Liver (tissue), 9 donors: ENCODE data around the gene FMO4. TPM values are rescaled to one million over a fixed set of nuclear protein-coding genes. Genes with fewer than 3 reads are reported as not detected.
"Not testable (repeated sequence)": the region's sequence is repeated elsewhere in the genome, so short reads cannot be mapped to it uniquely, and the experiment has no call there.

Experiments
- DNase-seq: peaks from one replicate; pipeline ENCODE4 v3.0.0-alpha.2; 2017; ENCODE audit warnings: low spot score
- H3K27ac ChIP-seq, 2 donors: one replicate each; pipeline ENCODE4 v1.7.0; 2013; ENCODE audit warnings: inconsistent platforms in 2 of 2, low read length in 2 of 2, control low read depth in 1 of 2, low read depth in 1 of 2, mild to moderate bottlenecking in 1 of 2
- H3K27me3 ChIP-seq, 4 donors: one replicate each; pipeline versions ENCODE4 v1.6.1 to v1.7.0; 2013; ENCODE audit warnings: low read length in 3 of 4, inconsistent platforms in 1 of 4, mild to moderate bottlenecking in 1 of 4, moderate library complexity in 1 of 4; ENCODE audit not compliant: control insufficient read depth in 4 of 4, insufficient read depth in 4 of 4
- H3K36me3 ChIP-seq, 4 donors: one replicate each; pipeline versions ENCODE4 v1.6.1 to v1.7.0; 2013; ENCODE audit warnings: low read length in 3 of 4, mild to moderate bottlenecking in 3 of 4, low read depth in 1 of 4, moderate library complexity in 1 of 4; ENCODE audit not compliant: control insufficient read depth in 4 of 4, insufficient read depth in 3 of 4
- H3K4me1 ChIP-seq, 4 donors: one replicate each; pipeline versions ENCODE4 v1.6.1 to v1.7.0; 2013; ENCODE audit warnings: low read length in 3 of 4, mild to moderate bottlenecking in 3 of 4, moderate library complexity in 1 of 4; ENCODE audit not compliant: control insufficient read depth in 4 of 4, insufficient read depth in 4 of 4
- H3K4me3 ChIP-seq, 3 donors: one replicate each; pipeline versions ENCODE4 v1.6.1 to v1.7.0; 2013; ENCODE audit warnings: low read length in 3 of 3, control low read depth in 1 of 3, low read depth in 1 of 3, mild to moderate bottlenecking in 1 of 3
- H3K9ac ChIP-seq, 2 donors: one replicate each; pipeline ENCODE4 v1.7.0; 2013; ENCODE audit warnings: low read length in 2 of 2, mild to moderate bottlenecking in 2 of 2, moderate library complexity in 2 of 2, control low read depth in 1 of 2, low read depth in 1 of 2
- H3K9me3 ChIP-seq, 4 donors: one replicate each; pipeline versions ENCODE4 v1.6.1 to v1.7.0; 2013; ENCODE audit warnings: low read length in 3 of 4; ENCODE audit not compliant: control insufficient read depth in 4 of 4
- EGR1 ChIP-seq, 2 donors: IDR thresholded peaks; 2 replicates each; pipeline ENCODE4 v1.6.1; 2016 to 2018; ENCODE audit warnings: antibody characterized with exemption in 2 of 2, low read depth in 2 of 2
- FOXA2 ChIP-seq: IDR thresholded peaks from 2 replicates; pipeline ENCODE4 v1.6.1; 2016; ENCODE audit warnings: antibody characterized with exemption
- GABPA ChIP-seq, 2 donors: IDR thresholded peaks in 1 of 2; conservative IDR thresholded peaks in 1 of 2; 2 replicates each; pipeline ENCODE4 v1.6.1; 2016; ENCODE audit warnings: antibody characterized with exemption in 2 of 2, mild to moderate bottlenecking in 1 of 2, moderate library complexity in 1 of 2
- HNF4A ChIP-seq, 2 donors: conservative IDR thresholded peaks; 2 replicates each; pipeline ENCODE4 v1.6.1; 2016; ENCODE audit warnings: antibody characterized with exemption in 2 of 2, mild to moderate bottlenecking in 2 of 2
- JUND ChIP-seq, 2 donors: IDR thresholded peaks; 2 replicates each; pipeline ENCODE4 v1.6.1; 2016; ENCODE audit warnings: antibody characterized with exemption in 2 of 2
- RAD21 ChIP-seq, 2 donors: IDR thresholded peaks; 2 replicates each; pipeline ENCODE4 v1.6.1; 2016; ENCODE audit warnings: antibody characterized with exemption in 2 of 2, mild to moderate bottlenecking in 2 of 2
- RXRA ChIP-seq, 2 donors: IDR thresholded peaks; 2 replicates each; pipeline ENCODE4 v1.6.1; 2017 to 2018; ENCODE audit warnings: antibody characterized with exemption in 2 of 2, mild to moderate bottlenecking in 1 of 2
- SP1 ChIP-seq: IDR thresholded peaks from 2 replicates; pipeline ENCODE4 v1.6.1; 2018; ENCODE audit warnings: antibody characterized with exemption, mild to moderate bottlenecking
- TAF1 ChIP-seq: conservative IDR thresholded peaks from 2 replicates; pipeline ENCODE4 v1.6.1; 2016; ENCODE audit warnings: antibody characterized with exemption, mild to moderate bottlenecking
- YY1 ChIP-seq: IDR thresholded peaks from 2 replicates; pipeline ENCODE4 v1.6.1; 2016; ENCODE audit warnings: antibody characterized with exemption, mild to moderate bottlenecking
- WGBS: extraction: QIAGEN DNeasy Blood & Tissue Kit; methylation state at CpG from one replicate; pipeline ENCODE4 v1.1.7; 2013; 5-methylcytosine and 5-hydroxymethylcytosine counted together
- polyA plus RNA-seq, 2 donors: library from polyadenylated mRNA; stranded (reverse) in 1 of 2; unstranded in 1 of 2; fragments of 200-250 nt in 1 of 2; fragments of >200 nt in 1 of 2; fragmentation: Nextera tagmentation in 1 of 2; extraction: Ambion mirVana in 1 of 2; gene quantifications; one replicate each; pipeline versions ENCODE4 v1.2.1 to v1.2.3, GENCODE V29; 2013 to 2015
- total RNA-seq, 2 donors: library from RNA; depleted of rRNA; stranded (reverse); fragments of >200 nt; gene quantifications; one replicate each; pipeline ENCODE4 v1.2.3, GENCODE V29; 2014
- TF ChIP-seq, protein P1 (sequence below): IDR thresholded peaks from 2 replicates; pipeline ENCODE4 v1.6.1; 2016; ENCODE audit warnings: antibody characterized with exemption
- TF ChIP-seq, protein P2 (sequence below): IDR thresholded peaks from 2 replicates; pipeline ENCODE4 v1.6.1; 2016; ENCODE audit warnings: antibody characterized with exemption
- TF ChIP-seq, protein P3 (sequence below): IDR thresholded peaks from 2 replicates; pipeline ENCODE4 v1.6.1; 2016; ENCODE audit warnings: antibody characterized with exemption
- donor health status: healthy.
- donor health status: healthy.
- donor health status: healthy.
- donor health status: healthy.
- donor health status: healthy.

Gene FMO4
- total and polyA plus RNA-seq, 4 donors = 7.2 to 26.9 (median 9.3) TPM

DNA sequence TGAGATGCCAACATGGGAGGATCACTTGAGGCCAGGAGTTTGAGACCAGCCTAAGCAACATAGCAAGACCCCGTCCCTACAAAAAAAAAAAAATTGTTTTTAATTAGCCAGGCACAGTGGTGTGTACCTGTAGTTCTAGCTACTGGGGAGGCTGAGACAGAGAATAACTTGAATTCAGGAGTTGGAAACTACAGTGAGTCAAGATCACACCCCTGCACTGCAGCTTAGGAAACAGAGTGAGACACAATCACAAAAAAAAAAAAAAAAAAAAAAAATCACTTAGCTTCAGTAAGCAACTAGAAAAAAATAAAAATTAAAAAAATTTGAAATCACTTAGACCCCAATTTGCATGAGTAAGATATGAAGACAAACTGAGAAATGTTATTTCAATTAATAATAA is 53.5 kb downstream of the FMO4 start:
- DNase-seq = no peak
- Histone ChIP-seq H3K36me3 (no peaks in the 10 kb centered on the region), H3K27me3 (no peaks in the 10 kb centered on the region), H3K9ac (no peak overlapping the region), H3K4me3 (no peak overlapping the region), H3K27ac (no peak overlapping the region), H3K9me3 (no peaks in the 10 kb centered on the region), H3K4me1 (peaks cover 0 to 1% (median 0%) of the 10 kb centered on the region in 4 donors)
- 89% methylated on average over 1 of the region's 1 CpG for WGBS
- TF ChIP-seq TAF1 (no peak), HNF4A (conservative IDR thresholded peaks at IDR 0.05) (no peak), JUND (IDR thresholded peaks at IDR 0.05) (no peak), RXRA (IDR thresholded peaks at IDR 0.05) (no peak), FOXA2 (no peak), GABPA (IDR thresholded peaks at IDR 0.05 in 1 of 2, conservative IDR thresholded peaks at IDR 0.05 in 1 of 2) (no peak), RAD21 (IDR thresholded peaks at IDR 0.05) (no peak), YY1 (no peak), SP1 (no peak)
- TF ChIP-seq, protein P1, sequence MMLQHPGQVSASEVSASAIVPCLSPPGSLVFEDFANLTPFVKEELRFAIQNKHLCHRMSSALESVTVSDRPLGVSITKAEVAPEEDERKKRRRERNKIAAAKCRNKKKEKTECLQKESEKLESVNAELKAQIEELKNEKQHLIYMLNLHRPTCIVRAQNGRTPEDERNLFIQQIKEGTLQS = no peak
- TF ChIP-seq, protein P2, sequence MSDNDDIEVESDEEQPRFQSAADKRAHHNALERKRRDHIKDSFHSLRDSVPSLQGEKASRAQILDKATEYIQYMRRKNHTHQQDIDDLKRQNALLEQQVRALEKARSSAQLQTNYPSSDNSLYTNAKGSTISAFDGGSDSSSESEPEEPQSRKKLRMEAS = no peak
- TF ChIP-seq, protein P3, sequence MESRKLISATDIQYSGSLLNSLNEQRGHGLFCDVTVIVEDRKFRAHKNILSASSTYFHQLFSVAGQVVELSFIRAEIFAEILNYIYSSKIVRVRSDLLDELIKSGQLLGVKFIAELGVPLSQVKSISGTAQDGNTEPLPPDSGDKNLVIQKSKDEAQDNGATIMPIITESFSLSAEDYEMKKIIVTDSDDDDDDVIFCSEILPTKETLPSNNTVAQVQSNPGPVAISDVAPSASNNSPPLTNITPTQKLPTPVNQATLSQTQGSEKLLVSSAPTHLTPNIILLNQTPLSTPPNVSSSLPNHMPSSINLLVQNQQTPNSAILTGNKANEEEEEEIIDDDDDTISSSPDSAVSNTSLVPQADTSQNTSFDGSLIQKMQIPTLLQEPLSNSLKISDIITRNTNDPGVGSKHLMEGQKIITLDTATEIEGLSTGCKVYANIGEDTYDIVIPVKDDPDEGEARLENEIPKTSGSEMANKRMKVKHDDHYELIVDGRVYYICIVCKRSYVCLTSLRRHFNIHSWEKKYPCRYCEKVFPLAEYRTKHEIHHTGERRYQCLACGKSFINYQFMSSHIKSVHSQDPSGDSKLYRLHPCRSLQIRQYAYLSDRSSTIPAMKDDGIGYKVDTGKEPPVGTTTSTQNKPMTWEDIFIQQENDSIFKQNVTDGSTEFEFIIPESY = no peak

DNA sequence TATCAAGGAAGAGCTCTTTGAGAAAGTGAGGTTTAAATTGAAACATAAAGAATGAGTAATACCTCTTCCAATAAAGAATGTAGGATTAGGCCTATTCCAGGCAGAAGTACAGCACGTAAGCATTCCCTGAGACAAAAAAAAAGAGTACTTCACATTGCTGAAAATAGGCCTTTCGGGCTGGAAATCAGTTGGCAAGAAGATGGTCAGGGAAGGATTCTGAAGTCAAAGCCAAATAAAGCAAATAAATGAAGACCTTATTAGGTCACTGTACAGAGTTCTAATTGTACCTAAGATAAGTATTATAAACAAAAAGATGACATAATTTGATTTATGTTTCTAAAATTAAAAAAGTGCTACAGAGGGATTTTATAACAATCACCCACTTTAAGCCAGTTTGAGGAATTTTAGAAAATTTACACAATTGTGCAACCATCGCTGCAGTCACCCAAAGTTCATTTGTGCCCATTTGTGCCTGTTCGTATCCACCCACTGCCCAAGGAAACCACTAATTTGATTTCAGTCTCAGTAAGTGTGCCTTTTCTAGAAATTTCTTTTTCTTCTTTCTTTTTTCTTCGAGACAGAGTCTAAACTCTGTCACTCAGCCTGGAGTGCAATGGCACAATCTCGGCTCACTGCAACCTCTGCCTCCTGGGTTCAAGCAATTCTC is 58.6 kb downstream of the FMO4 start:
- Histone ChIP-seq H3K9me3 (no peaks in the 10 kb centered on the region), H3K4me3 (no peak overlapping the region), H3K9ac (no peak overlapping the region), H3K4me1 (no peaks in the 10 kb centered on the region), H3K27me3 (no peaks in the 10 kb centered on the region), H3K36me3 (no peaks in the 10 kb centered on the region), H3K27ac (no peak overlapping the region)
- no peak for DNase-seq
- TF ChIP-seq RXRA (IDR thresholded peaks at IDR 0.05) (peak in 1 of 2 donors; percentile 39), HNF4A (conservative IDR thresholded peaks at IDR 0.05) (peak; percentile 7 to 28), EGR1 (IDR thresholded peaks at IDR 0.05; ENCODE audit: low read depth in 2 of 2) (no peak)
- WGBS = 65% methylated on average over 6 of the region's 6 CpGs

DNA sequence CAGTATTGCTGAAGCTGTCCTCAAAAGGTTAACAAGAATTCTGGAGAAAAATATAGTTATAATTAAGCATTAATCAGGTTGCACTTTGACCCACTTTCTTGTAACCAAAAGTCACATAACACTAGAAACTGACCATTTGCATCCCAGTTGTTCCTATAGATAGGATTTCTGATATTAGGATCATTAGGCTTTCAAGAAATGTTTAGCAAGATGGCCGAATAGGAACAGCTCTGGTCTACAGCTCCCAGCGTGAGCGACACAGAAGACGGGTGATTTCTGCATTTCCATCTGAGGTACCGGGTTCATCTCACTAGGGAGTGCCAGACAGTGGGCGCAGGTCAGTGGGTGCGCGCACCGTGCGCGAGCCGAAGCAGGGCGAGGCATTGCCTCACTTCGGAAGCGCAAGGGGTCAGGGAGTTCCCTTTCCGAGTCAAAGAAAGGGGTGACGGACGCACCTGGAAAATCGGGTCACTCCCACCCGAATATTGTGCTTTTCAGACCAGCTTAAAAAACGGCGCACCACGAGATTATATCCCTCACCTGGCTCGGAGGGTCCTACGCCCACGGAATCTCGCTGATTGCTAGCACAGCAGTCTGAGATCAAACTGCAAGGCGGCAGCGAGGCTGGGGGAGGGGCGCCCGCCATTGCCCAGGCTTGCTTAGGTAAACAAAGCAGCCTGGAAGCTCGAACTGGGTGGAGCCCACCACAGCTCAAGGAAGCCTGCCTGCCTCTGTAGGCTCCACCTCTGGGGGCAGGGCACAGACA is 59.6 kb downstream of the FMO4 start:
- not testable (repeated sequence) for H3K9me3 ChIP-seq, H3K4me3 ChIP-seq, DNase-seq, H3K36me3 ChIP-seq, H3K9ac ChIP-seq, H3K4me1 ChIP-seq, H3K27ac ChIP-seq, H3K27me3 ChIP-seq
- 86% methylated on average over 28 of the region's 32 CpGs for WGBS
